GM08714 (cell line): Measurements from ENCODE around the gene ELL2.

Experiments
- H3K4me3 ChIP-seq: fragments of 200-500 bp; sonication (Bioruptor generic); 2 replicates; pipeline ENCODE4 v1.5.1; 2014; ENCODE audit warnings: mild to moderate bottlenecking, low read length, inconsistent platforms
- ZNF274 ChIP-seq: IDR thresholded peaks from 2 replicates; pipeline ENCODE4 v1.6.1; 2012; ENCODE audit warnings: mild to moderate bottlenecking, low read depth, low read length

ELL2 gene

GRCh38 chr5:95954716-95955115, 6.9 kb downstream of the ELL2 start:
- H3K4me3 ChIP-seq = no peak overlapping the region
- TF ChIP-seq ZNF274 = no peak

- no peak overlapping the region for H3K4me3 ChIP-seq
- no peak for TF ChIP-seq ZNF274
These were observed 8.5 kb downstream of the ELL2 start for GRCh38 chr5:95953021-95953702.

DNA sequence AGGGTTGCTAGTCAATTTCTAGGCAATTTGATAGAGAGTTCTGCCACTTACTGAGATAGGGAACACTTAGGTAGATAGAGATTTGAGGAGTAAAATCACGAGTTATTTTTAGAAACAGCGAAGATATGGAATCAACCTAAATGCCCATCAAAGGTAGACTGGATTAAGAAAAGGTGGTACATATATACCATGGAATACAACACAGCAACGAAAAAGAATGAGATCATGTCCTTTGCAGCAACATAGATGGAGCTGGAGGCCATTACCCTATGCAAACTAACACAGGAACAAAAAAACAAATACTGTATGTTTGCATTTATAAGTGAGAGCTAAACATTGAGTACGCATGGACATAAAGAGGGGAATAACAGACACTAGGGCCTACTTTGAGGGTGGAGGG, 9.7 kb downstream of the ELL2 start:
- no peak for TF ChIP-seq ZNF274
- no peak overlapping the region for H3K4me3 ChIP-seq

DNA sequence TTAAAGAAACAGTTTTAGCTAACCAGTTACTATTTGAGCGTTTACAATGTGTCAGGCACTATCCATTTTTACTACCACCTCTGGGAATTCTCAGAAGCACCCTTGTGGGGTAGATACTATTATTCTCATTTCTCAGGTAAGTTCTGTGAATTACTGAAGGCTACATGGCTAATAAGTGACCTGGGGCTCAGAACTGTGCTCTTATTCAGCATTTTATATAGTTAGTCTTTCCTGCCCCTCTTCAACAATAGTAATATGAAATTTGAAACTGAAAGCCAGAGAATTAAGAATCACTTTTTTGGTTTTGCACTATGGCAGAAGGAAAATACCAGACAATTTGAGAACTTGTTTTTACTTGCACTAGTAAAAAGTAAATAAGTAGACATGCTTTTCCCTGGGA, 11.8 kb downstream of the ELL2 start:
- no peak for TF ChIP-seq ZNF274
- no peak overlapping the region for H3K4me3 ChIP-seq

- no peak overlapping the region for H3K4me3 ChIP-seq
- TF ChIP-seq ZNF274 = no peak
These were observed 13.0 kb downstream of the ELL2 start for GRCh38 chr5:95948631-95949030.

DNA sequence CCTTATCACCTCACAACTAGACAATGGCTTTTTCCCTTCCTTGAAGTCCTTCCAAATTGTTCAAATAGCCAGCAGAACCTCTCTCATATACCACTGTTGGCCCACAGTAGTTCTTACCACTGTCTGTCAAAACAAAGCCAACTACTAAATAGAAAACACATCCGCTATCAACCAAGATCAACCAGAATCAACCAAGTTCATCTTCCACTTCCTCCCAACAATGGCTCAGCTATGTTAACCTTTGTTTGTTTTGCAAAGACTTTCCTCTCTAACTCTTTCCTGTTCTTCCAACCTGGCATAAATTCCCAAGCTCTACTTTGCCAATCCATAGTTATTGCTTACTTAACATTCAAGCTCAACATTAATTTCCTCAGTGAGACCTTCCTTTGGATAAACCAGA, 15.2 kb downstream of the ELL2 start:
- TF ChIP-seq ZNF274 = no peak
- no peak overlapping the region for H3K4me3 ChIP-seq

- no peak for TF ChIP-seq ZNF274
- H3K4me3 ChIP-seq = no peak overlapping the region
These were observed 18.7 kb downstream of the ELL2 start for GRCh38 chr5:95942968-95943367.

DNA sequence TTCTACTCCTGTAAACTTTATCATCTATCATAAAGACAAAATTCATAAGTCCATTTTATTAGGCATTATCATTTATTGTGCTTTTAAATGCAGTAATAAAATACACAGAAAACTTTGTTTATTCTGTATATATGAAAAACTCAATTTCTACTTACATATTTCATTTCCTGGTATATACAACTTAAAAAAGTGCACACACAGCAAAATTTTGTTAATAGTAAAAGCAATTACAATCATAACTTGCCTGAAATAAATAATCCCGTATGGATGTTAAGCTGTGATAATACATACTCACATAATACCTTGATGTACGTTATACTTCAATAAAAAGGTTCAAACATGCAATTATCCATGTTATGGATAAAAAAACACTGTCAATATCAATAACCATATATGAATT, 19.2 kb downstream of the ELL2 start:
- no peak for TF ChIP-seq ZNF274
- no peak overlapping the region for H3K4me3 ChIP-seq

DNA sequence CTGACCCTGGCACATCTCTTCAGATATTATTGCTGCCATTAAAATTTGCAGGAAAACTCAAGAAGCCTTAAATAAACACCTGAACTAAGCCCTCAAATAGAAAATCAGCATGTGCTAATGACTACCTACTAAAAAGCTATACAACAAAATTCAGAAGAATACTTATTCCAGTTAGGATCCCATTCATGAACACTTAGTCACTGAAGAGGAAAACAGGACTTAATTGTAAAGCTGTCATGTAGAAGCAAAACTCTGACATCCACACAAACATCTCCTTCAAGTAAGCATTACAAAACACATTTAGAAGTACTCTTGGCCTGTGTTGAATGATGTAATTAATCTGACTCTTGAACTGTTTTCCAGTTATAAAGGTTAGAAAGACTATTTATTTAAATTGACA, 19.9 kb downstream of the ELL2 start:
- no peak overlapping the region for H3K4me3 ChIP-seq
- no peak for TF ChIP-seq ZNF274

- H3K4me3 ChIP-seq = no peak overlapping the region; the same call in 1 of the 2 replicates
- TF ChIP-seq ZNF274 = no peak
These were observed 20.6 kb downstream of the ELL2 start for GRCh38 chr5:95940758-95941682.

GRCh38 chr5:95939465-95939864, 22.2 kb downstream of the ELL2 start:
- no peak for TF ChIP-seq ZNF274
- H3K4me3 ChIP-seq = no peak overlapping the region

DNA sequence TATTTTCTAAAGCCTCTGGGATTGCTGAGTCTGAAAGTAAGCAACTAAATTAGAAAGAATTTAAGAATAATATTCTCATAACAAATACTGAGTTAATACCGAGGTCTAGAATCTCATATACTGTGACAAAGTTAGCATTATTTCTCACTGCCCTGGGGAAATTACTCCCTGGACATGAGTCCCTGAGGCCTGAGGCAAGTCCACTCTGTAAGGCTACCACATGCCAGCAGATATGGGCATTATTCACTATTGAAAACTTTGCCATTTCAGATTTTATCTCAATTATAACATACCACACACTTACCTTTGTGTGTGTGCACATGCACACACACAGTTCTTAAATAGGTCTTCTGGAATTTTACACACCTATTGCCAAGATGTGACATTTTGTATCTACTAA, 22.9 kb downstream of the ELL2 start:
- no peak for TF ChIP-seq ZNF274
- H3K4me3 ChIP-seq = no peak overlapping the region

GRCh38 chr5:95938347-95938746, 23.3 kb downstream of the ELL2 start:
- no peak overlapping the region for H3K4me3 ChIP-seq
- no peak for TF ChIP-seq ZNF274

GRCh38 chr5:95937607-95938152, 24.0 kb downstream of the ELL2 start:
- no peak overlapping the region for H3K4me3 ChIP-seq
- TF ChIP-seq ZNF274 = no peak

DNA sequence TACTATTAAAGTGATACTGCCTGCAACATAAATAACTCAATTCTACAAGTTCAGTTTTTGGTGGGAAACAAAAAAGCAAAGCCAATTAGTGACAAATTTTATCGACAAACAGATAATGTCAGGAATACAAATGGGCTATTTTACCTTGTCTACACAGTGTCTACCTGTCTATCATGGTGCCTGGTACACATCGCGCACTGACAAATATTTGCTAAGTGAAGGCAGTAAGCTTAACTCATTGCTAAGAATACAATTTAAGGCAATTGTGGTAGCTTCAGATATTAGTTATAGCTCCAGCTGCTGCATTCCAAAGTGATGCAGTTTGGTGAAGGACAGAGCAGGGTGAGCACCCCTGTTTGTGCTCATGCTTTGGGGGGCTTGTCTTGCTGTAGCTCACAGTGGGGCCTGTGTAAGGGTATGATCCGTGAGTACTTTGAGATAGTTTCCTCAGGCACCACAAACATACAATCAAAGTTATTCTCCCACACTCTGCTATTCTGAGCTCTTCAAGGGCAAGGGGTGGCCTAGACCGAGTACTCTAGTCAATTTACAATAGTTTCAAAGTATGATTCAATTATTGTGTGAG, 24.7 kb downstream of the ELL2 start:
- no peak for TF ChIP-seq ZNF274
- no peak overlapping the region for H3K4me3 ChIP-seq
